GM18502 (cell line): ENCODE data around the gene NFATC3.

Experiments
- ATAC-seq: cut with Tn5 transposase; IDR thresholded peaks from one replicate; pipeline ENCODE4 v1.9.1; 2021; ENCODE audit warnings: mild to moderate bottlenecking; ENCODE audit not compliant: unreplicated experiment, poor library complexity

The NFATC3 gene

DNA sequence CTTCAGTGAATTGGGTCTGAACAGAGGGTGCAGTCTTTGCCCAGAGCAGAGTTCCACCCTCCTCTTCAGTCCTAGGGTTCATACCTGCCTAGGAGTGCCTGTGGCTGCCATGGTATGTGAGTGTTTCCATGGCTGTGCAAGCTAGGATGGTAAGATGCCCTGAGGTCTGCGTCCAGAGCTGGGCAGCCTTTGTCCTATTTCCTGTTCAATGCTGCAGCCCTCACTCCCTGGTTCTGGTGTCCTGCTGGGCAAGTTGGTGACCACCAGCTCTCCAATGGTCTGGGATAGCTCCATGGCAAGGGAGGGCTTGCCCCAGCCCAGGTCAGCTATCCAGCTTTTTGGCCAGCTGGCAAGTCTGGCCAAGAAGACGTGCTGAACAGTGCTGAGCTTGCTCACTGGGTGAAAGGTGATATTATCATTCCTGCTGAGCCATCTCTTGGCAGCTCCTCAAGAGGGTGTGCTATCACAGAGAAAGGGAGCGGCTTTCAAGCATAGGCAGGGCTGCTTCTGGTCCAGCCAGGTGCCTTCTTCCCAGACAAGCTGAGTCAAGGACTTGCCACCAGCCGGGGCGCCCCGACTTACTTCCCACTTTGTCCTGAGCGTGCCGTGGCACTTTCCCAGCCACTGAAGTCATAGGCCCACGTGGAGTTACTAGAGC is 13.0 kb upstream of the NFATC3 start:
- ATAC-seq: no peak

DNA sequence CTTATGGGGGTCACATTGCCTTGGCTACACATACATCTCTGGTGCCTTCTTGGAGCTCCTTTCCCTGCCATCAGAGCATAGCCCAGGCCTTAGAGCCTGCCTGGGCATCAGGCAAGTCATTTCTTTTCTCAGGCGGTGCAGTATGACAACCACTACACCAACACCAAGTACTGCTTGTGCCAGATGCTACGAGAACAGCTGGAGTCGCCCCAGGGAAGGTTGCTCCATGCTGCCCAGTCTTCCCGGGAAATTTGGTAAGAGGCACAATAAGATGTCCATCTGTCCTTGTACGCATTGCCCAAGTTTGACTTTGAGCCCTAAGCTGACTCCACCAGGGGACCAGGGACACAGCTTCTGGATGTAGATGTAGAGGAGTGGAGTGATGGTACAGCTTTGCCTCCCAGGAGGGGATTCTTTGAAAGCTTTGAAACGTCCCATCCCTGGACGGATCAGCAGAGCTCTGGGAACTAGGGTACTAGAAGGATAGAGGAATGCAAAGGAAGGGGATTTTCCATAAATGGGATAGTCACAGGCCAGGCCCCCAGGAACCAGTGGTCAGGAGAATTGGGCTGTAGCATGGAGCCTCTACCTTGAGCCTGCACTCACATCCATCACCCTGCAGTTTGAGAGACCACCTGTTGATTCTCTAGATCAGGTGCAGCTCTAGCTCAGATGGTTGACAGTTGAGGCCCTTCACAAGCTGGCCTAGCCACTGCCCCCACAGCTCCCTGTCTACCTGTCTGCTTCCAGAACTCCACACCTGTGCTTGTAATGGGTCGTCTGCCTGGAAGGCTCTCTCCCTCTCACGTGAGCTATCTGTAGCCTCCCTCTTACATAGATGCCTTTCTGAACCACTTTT is 11.0 kb upstream of the NFATC3 start:
- ATAC-seq: no peak

- peak; percentile 81 for ATAC-seq
Measured at GRCh38 chr16:68074850-68075555, 10.2 kb upstream of the NFATC3 start.

DNA sequence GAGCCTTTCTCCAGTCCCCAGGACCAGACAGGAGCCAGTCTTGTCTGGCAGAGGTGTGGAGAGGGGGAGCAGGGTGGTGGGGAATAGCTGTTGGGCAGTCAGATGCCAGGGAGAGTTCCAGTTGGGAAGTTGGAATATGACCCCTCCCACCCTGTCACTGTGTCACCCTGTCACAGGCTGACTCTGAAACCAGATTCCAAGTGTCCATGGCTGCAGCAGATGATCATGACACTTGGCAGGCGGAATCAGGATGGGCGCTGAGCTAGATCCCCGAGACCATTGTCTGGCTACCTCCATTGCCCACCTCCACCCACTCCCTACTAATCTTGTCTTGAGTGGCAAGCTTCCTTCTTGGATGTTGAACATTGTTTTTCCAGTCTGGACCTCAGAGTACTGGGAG is 9.2 kb upstream of the NFATC3 start:
- no peak for ATAC-seq

DNA sequence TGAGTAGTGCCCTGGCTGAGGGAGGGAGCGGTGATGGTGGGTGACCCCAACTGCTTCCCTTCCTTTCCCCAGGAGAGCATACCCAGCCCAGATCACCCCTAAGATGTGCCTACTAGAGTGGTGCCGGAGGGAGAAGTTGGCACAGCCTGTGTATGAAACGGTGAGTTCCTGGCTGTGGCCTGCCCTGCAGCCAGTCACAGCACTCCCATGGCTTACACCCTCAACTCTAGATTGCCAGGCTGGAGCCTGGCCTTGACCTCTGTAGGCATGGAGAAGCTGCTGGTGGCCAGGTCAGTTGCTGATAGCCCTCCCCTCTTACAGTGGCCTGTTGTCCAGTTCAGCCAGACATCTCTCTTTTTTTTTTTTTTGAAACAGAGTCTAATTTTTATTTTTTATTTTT is 8.6 kb upstream of the NFATC3 start:
- no peak for ATAC-seq

DNA sequence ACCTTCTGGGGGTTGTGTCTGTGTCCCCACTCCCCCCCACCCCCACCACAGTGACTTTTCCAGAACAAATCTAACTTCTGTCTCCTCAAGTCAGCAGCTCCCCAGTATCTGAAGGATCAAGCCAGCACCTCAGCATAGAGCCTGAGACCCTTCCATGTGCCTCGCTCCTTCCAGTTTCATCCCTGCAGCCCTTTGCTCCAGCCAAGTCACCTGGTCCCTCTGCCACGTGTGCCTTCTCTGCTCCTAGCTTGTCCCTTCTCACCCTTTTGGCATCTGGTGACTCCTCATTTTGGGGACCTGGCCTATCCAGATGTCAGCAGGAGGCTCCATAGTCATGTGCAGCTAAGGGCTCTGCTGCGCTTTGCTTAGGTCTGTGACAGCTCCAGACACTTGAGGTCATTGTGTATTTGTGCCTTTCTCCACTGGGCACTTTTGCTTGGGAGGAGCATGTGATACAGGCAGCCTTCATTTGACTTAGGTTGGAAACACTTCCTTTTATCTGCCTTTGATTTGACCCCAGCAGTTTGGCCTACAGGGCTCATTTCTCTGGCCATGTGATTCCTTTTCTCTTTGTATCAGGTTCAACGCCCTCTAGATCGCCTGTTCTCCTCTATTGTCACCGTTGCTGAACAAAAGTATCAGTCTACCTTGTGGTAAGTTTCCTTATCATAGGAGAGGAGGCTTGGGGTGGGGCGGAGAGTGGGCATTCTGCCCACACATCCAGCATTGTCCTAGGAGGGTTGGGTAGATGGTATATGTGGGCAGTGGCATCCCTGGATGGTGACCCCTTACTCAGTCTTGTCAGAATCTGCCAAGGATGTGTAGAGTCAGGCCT is 7.1 kb upstream of the NFATC3 start:
- no peak for ATAC-seq

- ATAC-seq: no peak
Measured at GRCh38 chr16:68078701-68079375, 6.3 kb upstream of the NFATC3 start.

GRCh38 chr16:68079376-68079625 is 5.9 kb upstream of the NFATC3 start:
- no peak for ATAC-seq

DNA sequence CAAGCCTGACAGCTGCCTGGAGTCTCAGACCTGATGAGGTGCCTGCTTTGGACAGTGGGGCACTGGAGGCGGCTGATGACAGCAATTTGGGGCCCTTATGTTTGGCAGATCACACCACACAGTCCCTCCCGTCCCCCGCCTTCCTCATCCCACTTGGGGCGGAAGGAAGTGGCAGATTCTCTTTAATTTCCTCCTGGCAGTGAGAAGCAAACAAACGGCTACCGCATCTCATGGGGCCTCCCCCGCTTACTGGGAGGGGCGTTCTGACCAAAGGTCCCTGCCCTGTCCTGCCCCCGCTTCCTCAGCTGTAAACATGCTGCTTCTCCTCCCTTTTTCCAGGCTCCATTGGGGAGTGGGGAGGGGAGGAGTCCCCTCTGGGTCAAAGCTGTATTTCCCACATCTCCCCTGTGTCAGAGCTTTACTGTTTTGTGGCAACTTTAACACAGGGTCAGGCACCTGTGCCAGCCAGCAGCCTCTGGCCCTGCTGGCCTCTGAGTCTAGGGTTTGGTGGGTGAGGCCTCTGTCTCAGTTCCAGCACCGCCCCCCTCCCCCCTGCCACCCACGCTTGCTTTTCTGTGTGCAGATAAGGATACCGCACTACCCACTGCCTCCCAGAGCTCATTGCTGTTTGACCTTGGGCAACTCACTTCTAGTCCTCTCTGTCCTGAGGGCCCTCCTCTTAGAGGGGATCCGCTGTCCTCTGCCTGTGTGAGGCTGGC is 5.4 kb upstream of the NFATC3 start:
- no peak for ATAC-seq

GRCh38 chr16:68081861-68082628 is 3.1 kb upstream of the NFATC3 start:
- ATAC-seq: no peak

- ATAC-seq: no peak
Measured at GRCh38 chr16:68082629-68083238, 2.4 kb upstream of the NFATC3 start.

DNA sequence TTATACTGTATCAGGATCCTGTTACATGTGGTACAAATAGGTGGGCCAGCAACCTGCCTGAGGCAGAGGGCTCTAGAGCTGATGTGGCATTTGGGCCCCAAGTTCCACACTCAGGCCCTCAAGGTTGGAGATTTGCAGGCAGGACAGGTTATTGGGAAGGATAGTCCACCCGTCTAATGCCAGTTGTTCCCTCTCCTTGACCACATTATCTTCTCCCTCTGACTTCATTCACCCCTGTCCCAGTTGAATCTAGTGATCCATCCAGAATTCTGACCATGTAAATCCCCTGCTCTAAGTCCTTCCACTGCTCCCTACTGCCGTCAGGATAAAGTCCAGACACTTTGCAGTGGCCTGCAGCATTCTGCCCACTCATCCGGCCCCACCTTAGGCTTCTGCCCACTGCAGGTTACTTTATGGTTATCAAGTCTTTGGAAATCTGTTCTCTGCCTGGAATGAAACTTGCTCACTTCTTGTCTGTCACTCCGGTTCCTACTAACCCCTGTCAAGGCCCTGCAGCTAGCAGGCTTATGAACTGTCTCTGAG is 1.9 kb upstream of the NFATC3 start:
- no peak for ATAC-seq

DNA sequence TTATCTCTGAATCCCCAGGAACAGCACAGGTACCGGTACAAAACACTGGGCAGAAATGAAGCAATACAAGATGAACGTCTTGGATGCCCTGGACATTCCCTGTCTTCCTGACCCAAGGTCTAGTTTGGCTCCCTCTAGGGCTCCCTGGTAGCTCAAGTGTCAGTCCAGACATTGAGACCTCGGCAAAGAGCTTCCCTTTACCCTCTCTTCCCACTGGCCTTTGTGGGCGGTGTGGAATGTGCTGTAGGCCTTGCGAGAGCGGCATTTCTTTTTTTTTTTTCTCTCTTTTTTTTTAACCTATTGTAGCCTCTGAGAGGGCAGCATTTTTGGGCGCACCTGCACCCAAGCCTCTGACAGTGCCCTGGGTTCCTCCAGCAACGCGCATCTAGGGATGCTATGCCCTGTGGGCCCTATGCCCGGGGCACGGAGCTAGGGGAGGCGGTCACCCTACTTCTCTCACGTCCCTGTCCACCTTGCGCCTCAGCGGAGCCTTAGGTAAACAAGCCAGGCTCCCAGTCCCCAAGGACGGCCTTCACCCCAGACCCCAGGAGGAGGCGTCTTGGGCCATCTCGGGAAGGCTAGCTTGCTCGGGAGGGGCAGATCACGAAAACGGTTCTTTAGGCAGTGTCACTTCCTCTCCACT is 1.2 kb upstream of the NFATC3 start:
- ATAC-seq: no peak

DNA sequence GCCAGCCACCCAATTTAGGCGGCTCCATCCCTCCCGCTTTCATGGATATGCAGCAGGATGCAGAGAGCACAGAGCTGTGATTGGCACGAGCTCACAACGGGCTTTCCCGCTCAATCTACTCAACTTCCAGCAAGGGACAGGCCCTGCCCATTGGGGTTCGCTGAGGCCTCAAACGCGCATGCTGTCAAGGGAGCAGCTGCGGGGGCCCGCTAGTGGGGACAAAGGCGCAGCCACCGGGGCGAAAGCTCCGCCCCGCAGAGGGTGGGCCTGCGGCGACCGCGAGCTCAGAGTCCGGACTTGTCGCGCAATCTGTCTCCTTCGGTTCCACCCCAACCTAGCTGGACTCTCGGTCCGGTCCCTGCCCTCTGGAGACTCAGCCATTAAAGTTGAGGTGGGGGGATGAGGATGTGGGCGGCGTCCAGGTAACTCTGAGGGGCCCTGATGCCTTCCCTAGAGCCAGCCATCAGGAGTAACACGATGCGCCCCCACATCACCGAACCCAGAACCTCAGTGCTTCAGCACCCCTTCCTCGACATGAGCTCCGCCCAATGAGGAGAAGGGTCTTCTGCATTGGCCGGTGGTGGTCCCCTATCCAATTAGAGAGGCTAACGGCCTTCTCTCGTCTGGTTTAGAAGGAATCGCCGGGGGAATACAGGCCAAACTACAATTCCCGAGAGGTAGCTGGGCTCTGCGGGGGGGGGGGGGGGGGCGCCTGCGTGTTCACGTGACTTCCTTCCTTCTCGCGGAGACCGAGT is 489 bp upstream of the NFATC3 start:
- peak; percentile 57 for ATAC-seq

DNA sequence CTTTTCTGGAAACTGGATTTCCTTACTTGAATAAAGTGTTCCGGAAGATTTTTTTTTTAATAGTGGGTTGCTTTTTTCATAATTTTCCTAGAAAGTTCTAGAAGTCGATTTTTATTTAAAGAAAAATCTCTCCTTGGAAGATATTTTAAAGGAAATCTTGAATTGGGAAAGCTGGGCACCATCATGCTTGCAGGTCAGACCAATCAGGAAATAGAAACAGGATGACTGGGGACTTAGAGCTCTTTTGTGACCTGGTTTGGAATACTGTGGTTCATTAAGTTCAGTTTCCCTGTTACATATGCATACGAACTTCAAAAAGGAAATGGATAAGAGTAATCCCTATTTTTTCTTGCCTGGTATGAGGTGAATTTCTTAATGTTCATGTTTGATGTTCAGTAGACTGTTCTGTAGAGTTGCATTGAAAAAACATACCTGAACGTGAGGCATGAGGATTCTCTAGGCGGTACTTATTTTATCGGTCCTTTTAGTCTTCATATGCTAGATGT is 1.2 kb downstream of the NFATC3 start:
- no peak for ATAC-seq

- ATAC-seq: no peak
Measured at GRCh38 chr16:68086860-68087268, 1.7 kb downstream of the NFATC3 start.

DNA sequence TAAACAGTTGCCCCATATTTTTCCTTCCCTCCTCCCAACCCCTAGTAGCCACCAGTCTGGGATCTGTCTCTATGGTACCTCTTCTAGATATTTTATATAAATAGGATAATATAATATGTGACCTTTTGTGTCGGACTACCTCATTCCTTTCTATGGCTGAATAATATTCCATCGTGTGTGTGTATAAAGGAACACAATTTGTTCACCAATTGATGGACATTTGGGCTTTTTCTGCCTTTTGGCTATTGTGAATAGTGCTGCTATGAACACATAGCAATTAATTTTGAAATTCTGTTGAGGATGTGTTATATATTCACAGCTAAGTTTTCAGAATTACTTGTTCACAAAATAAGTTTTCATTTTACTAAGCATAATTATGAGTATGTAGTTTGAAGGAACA is 2.5 kb downstream of the NFATC3 start:
- no peak for ATAC-seq
